NCI-H460 (cell line): ENCODE data around the gene CHMP2A. TPM values are rescaled to one million over a fixed set of nuclear protein-coding genes. Genes with fewer than 3 reads are reported as not detected.
"Not testable (repeated sequence)": the region's sequence is repeated elsewhere in the genome, so short reads cannot be mapped to it uniquely, and the experiment has no call there.

Experiments
- DNase-seq: peaks from one replicate; pipeline ENCODE4 v3.0.0-alpha.2; 2016; ENCODE audit warnings: low read depth; ENCODE audit errors: extremely low read depth
- total RNA-seq: library from RNA; depleted of rRNA; stranded (reverse); fragments of >200 nt; shearing (Covaris generic); gene quantifications from 2 replicates; pipeline ENCODE4 v1.2.3, GENCODE V29; 2014

The CHMP2A gene
- total RNA-seq, 1 experiment from 2014 or later, result 102 TPM

DNA sequence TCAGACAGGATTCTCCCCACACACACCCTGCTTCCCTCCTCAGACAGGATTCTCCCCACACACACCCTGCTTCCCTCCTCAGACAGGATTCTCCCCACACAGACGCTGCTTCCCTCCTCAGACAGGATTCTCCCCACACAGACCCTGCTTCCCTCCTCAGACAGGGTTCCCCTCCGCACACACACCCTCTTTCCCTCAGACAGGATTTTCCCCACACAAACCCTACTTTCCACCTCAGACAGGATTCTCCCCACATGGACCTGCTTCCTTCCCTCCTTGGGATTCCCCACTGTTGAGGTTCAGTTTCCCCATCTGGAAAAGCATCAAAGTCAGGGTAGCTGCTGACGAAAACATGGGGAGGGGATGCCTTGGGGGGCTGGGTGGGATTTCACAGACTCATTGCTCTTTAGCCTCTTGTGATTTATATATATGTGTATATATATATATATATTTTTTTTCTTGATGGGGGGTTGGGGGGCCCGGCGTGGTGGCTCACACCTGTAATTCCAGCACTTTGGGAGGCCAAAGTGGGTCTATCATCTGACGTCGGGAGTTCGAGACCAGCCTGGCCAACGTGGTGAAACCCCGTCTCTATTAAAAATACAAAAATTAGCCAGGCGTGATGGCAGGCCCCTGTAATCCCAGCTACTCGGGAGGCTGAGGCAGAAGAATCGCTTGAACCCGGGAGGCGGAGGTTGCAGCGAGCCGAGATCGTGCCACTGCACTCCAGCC, 12.1 kb downstream of the CHMP2A start:
- not testable (repeated sequence) for DNase-seq

DNA sequence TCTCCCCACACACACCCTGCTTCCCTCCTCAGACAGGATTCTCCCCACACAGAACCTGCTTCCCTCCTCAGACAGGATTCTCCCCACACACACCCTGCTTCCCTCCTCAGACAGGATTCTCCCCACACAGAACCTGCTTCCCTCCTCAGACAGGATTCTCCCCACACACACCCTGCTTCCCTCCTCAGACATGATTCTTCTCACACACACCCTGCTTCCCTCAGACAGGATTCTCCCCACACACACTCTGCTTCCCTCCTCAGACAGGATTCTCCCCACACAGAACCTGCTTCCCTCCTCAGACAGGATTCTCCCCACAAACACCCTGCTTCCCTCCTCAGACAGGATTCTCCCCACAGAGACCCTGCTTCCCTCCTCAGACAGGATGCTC, 15.7 kb downstream of the CHMP2A start:
- not testable (repeated sequence) for DNase-seq

DNA sequence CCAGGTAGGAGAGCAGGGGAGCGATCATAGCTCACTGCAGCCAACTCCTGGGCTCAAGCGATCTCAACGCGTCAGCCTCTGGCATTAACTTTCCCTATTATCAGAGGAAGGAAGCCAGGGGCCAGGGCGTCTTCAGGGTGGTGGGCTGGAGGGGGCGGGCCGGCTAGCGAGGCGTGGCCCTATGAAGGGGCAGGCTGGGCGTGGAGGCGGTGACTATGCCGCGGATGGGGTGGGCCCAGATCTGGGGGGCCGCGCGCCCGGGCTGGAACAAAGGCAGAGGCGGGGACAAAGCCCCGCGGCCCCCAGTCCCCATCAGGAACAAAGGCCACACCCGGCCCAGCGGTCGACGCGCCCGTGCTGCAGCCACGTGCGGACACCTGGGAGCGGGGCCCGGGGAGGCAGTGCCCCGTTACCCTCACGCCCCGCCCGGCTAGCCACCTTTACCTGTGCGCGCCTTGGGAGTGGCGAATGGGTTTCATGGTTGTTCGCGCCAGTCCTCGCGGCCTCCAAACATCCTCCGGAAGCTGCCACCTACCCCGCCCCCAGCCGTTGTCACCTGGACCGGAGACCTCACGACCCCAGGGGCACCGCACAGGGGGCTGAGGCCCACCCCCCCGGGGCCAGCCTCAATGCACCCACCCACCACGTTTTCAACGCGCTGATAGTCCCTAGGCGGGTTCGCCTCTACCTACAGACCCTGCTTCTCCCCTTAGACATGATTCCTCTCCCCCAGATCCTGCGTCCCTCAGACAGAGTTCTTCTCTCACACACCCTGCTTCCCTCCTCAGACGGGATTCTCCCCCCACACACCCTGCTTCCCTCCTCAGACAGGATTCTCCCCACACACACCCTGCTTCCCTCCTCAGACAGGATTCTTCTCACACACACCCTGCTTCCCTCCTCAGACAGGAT, 16.4 kb downstream of the CHMP2A start:
- DNase-seq, result no peak

DNA sequence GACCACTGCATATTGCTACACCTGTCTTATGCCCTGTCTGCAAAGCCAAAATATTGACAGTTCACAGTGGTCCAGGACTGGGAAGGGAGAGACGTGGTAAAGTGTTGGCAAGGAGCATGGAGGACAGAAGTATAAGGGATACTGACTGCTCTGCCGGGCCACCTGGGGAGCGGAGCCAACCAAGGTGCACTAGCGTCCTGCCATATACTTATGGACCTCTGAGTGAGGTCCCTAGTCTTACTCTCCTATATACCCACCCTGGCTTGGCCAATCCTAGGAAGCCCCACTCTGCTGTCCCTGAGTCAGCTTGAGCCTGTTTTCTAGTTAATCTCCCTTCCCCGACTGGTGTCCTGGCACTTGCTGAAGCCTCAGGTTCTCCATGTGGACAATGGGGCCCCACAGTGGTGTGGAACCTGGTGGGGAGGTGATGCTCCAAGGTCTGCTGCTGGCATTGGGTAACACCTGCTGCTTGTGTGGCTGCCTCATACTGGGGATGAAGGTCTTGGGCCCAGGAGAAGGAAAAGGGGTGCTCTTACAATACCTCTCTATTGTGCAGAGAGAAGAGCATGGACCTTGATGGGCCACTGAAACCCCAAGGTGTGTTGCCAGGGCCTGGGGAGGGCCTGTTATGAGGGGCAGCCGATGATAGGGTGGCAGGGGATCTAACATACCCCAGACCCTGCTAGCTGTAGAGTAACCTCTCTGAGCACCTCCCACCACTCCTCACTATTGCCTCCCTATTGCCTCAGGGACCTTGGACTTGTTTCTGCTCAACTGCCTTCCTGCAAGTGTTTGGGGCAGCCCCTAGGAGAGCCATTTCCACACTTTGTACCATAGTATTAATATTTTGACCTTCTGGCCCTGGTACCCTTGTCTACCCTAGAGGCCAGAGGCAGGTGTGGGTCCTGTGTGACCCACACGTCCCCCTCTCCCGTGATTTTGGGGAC, 17.8 kb downstream of the CHMP2A start:
- DNase-seq, result no peak

DNA sequence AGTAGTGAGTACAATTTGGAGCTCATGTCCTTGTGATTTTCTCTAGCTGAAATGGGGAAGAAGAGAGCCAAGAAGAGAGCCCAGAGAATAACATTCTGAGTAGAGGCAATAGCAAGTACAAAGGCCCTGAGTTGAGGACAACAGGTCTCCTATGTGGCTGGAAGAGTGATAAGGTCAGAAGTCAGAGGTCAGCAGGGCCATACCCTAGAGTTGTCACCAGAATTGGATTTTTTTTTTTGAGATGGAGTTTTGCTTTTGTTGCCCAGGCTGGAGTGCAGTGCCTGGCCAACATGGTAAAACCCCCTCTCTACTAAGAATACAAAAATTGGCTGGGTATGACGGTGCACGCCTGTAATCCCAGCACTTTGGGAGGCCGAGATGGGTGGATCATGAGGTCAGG, 19.0 kb downstream of the CHMP2A start:
- no peak for DNase-seq

DNA sequence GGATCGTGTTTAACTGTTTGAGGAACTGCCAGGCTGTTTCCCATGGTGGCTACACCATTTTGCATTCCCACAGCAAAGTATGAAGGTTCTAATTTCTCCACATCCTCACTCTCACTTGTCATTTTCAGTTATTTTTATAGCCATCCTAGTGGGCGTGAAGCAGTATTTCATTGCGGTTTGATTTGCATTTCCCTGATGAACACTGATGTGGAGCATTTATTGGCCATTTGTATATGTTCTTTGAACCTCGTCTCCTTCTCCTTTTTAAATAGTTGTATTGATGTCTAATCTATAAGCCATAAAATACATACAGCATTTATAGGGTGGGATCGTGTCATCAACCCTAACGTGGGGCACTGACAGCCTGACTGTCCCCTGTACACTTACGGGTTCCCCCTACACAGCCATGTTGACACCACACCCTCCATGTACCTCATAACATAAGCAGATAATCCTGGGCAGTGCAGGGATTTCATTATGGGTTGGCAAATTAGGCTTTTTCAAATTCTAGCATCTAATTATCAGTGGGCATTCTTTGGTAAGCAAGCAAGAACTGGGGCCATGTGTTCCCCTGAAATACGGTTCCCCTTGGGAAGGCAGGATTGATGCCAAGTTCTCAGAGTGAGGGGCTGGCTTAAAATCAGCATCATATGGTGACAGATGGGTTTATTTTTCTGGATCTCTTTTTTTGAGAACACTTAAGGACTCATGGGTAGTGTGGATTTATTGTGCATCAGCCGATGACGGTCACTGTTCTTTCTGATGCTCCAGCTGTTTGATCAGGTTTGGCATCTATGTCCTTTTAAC, 23.7 kb downstream of the CHMP2A start:
- DNase-seq, result no peak

DNA sequence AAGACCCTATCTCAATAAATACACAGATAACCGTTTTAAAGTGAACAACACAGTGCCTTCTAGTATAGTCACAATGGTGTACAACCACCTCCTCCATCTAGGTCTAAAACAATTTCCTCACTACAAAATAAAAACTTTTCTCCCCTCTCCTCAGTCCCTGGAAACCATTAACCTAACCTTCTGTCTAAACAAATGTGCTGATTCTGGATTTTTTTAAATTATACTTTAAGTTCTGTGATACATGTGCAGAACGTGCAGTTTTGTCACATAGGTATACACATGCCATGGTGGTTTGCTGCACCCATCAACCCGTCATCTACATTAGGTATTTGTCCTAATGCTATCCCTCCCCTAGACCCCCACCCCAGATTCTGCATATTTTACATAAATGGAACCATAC, 25.5 kb downstream of the CHMP2A start:
- no peak for DNase-seq

DNA sequence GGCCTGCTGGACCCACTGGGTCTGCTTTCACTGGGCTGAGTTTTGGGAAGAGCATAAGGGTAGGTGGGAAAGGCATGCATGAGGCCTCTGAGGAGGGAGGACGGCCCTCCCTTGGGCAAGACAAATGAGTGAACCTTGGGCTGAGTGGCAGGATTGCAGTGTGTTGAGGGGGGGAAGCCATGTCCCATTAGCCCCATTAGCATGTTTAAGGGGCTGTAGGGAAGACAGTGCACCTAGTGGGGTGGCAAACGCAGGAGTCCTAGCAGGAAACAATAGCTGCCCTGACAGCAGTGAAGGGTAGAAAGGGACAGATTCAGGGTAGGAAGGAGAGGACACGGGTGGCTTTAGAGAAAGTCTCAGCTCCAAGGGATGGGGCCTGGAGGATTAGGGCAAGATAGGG, 32.2 kb downstream of the CHMP2A start:
- no peak for DNase-seq

DNA sequence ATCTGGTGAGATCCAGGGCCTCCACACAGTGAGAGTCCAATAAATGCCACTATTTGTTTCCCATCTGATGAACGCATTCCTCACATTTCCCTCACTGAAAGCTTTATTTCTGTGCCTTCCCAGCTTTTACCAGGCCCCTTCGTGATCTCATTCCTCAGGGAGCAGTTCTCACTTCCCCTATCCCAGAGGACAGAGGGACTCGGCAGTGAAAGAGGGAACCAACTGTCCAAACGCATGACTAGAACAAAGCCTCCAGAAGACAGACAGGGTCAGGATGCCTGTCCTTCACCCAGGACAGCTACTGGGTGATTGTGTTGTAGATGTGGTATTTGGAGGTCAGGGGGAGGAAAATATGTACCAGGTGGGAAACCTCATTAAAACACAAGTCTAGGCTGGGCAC, 33.3 kb downstream of the CHMP2A start:
- DNase-seq, result no peak

DNA sequence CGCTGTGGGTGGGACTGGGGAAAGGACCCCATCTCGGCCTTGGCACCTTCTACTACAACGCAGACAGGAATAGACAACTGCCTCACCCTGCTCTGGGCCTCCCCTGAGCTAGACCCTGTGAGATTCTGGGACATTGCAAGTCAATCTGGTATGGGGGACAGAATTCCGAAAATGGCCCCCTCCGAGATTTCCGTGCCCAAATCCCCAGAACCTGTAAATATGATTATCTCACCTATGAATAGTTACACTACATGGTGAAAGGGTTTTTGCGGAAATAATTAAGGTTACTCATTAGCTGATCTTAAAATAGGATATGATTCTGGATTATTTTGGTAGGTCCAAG, 34.7 kb downstream of the CHMP2A start:
- DNase-seq, result no peak

DNA sequence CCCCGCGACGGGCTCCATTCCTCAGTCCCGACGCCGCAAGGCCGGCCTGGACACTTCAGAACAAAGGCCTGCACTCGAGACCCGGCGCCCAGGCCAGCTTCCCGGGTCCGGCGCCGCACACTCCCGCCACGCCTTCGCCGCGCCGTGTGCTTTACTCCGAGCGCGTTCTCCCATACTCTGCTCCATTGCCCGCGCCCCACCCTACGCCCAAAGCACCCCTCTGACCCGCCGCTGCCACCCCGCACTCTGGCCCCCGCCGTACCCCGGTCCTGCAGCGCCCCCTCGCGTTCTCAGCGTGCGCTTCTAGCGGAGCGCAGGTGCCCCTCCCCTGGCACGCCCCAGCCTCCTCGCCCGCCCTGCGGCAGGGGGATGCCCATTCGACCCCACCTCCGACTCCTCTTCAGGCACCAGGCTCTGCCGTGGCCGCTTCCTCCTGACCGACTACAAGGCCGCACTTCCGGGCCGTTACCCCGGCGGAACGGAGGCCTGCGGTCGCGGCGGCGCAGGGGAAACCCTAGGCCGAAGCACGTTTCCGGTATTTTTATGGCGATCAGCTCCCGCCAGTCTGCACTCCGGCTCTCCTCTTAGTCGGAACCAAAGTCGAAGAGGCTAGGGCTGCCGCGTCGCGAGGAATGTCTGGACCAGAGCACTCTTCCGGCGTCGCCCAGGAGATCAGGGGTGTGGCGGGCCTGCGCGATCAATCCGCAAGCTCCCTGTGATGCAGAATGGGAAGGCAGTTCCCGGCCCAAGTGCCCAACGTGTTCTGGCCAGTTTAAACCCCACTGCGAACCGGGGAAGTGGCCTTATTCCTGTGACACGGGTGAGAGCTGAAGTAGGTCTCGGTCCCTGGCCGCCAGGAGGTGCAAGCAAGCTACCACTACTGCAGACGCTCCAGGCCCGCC, 35.3 kb downstream of the CHMP2A start, which contains the start of gene ZBTB45:
TSS of gene ZBTB45 (minus strand) at position 456 of the 902 bp plus-strand sequence. CDS start 2,137 bp downstream, outside the sequence.
- peak; percentile 90 for DNase-seq

DNA sequence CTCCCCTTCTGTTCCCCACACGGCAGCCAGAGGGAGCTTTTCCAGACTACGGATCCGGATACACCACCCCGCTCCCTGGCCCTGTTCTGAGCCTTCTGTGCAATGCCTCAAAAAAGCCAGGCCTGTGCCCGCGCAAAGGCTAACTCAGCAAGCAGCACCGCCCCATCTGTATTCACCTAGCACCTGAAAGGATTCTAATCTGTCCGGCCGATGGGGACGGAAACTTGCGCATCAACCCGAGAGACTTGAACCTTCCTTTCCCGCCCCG, 35.9 kb downstream of the CHMP2A start:
- DNase-seq, result peak; percentile 62

DNA sequence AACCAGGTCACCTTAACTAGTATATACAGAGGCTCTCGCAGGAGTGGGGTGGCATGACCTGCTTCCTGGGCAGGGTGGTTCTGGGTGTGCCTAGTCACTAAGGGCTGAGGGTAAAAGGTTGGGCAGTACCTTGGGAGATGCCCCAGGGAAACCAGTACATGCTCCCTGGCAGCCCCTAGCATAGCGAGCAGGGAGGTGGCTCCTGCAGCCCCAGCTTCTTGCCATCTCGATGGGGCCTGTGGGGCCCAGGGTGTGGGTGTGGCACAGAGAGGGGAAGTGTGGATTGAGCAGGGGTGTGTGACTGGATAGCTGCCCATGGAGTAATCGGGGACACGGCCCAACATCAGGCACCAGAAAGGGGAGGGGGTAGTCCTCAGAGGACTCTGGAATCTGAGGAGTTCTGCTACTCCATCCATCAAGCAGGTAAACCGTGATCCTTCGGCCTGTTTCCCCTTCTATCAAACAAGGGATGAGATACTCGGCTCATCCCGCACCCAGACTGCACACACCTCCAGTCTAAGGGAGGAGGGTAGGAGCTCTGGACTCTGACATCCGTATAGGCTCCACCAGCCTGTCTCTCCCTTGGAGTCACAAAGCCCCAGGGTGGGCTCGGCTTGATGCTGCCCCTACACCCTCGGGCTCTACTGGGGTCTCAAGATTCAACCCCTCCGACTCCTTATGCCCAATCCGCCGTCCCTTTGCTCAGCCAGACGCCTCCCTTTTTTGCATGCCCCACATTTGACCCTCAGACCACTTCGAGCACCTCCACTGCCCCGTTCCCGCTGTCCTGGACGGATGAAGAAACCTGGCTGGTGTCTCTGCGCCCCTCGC, 36.4 kb downstream of the CHMP2A start:
- no peak for DNase-seq

DNA sequence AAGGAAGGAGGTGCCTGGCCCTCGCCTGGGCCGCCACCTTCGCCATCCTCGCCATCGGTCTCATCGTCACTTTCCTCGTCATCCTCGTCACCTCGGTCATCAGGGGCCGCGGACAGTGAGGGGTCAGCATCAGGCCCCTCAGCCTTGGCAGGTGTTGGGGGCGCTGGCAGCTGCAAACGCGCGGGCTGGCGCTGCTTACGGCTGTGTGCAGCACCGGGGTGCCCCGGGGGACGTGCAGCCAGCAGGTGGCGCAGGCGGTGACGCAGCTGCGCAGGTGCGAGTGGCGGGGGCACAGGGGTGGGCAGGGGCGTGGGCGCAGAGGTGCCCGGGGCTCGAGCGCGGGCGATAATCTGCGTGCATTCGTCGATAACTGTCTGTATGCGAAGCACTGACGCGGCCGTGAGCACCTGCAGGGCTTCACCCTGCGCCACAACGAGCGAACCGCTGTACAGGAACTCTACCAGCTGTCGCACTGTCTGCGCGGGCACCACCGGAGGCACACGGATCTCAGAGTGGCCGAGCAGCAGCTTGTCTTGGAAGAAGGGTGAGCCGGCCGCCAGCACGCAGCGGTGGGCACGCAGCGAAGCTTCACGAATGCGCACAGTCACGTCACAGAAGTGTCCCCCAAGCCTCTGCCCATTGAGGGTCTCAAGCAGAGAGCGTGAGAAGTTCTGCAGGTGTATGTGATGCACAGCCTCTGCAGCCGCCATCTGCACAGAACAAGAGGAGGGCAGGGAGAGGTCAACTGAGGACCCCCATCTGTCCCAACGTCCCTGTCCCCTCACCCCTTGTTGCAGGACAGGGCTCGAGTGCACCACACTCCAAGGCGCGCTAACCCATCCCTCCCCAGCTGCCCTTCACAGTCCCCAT, 37.7 kb downstream of the CHMP2A start:
- no peak for DNase-seq

DNA sequence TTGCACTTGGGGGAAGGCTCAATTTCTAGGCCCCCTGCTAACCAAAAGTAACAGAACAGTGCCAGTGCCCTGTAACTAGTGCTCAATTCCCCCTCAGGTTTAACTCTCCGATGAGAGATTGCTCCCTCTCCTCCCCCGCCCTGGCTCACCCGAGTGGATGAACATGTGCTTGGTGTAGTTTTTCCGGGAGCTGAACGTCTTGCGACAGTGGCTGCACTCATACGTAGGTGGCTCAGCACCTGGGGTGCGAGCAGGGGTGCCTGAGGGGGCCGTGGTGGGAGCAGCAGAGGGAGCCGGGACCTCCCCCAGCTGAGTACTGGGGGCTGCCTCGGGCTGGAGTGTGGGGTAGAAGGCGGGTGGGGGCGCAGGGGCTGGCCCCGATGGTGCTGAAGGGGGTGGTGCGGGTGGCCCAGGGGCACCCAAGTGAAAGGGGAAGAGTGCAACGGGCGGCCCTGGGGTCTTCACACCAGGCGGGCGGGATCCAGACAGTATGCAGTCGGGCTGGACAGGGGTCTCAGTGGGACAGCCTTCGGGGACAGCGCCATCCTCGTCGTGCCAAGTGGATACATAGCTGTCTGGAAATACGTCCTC, 38.6 kb downstream of the CHMP2A start:
- no peak for DNase-seq

DNA sequence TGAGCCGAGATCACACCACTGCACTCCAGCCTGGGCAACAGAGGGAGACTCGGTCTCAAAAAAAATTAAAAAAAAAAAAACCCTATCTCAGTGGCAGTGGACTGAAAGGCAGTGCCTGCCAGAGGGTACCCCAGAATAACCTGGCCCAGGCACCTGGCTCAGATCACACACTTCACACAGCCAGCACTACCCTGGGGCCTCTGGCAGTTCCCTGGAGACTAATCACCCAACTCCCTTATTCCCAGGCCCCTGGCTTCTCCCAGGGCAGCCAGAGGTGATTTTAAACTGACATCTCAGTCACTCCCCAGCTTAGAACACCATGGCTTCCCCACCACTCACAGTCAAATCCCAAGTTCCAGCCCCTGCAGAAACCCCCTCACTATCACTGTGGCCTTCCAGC, 39.6 kb downstream of the CHMP2A start:
- no peak for DNase-seq

DNA sequence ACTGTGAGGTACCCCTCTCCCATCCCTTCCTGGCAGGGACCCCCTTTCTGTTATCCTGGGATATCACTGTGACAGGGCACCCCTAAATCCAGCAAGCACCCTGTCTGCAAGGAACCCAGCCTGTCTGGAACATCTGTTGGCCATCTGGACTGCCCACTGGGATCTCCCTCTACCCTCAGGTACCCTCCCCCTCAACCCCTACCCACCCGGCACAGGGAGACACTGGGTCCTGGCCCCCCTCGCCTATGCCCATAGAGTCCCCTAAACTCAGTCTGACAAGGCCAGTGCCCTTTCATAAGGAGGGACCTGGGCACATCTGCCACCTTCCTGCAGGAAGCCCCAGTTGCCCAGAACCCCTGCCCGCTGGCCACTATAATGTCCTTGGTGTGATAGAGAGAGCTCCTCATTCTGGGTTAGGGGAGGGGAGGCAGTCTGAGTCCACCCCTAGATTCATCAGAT, 40.3 kb downstream of the CHMP2A start:
- DNase-seq, result no peak
